HG03469 (cell line): ENCODE measurements around the gene UMODL1.

Experiments used
- ATAC-seq: cut with Tn5 transposase; IDR thresholded peaks from one replicate; pipeline ENCODE4 v1.9.1; 2021; ENCODE audit warnings: mild to moderate bottlenecking, moderate library complexity, moderate number of reproducible peaks; ENCODE audit not compliant: unreplicated experiment

UMODL1 gene

DNA sequence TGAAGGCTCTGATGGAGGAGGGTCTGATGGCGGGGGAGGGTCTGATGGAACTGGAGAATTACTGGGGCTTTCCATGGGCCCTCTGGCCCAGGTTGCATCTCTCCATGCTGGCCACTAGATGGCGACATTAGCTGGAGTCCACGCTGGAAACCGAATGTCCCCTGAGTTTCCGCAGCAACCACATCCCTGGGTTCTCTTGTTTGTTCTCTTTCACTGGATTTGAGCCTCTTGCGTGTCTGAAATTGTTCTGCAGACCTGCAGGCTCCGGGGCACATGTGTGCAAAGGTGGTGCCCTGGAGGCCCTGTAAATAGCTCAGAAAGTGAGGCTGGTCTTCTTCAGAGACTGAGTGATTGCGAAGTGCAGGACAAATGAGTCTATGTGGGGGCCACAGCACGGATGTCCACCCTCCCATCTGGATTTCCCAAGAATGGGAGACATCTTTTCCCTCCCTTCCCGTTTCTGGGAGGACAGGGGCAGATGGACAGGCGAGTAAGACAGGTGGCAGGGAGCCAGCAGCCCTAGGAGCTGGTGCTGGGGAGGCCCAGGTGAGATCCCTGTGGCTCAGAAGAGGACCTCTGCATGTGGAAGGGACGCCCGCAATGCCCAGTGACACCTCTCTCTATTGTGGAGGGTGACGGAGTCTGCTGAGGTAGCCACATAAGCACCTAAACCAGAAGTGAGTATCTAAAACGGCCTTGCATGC, 74.6 kb downstream of the UMODL1 start:
- no peak for ATAC-seq

DNA sequence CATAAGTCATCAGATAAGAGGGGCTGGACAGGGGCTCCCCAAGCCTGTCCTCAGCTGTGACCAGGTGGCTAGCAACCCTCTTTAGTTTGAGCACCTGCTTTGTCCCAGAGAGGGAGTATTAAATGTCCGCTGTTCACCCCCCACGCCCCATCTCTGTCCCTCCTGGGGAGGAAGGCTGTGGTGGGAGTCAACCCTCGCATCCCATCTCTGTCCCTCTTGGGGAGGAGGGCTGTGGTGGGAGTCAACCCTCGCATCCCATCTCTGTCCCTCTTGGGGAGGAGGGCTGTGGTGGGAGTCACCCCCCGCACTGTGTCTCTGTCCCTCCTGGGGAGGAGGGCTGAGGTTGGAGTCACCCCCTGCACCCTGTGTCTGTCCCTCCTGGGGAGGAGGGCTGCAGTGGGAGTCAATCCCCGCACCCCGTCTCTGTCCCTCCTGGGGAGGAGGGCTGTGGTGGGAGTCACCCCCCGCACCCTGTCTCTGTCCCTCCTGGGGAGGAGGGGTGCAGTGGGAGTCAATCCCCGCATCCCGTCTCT, 75.2 kb downstream of the UMODL1 start:
- no peak for ATAC-seq

GRCh38 chr21:42146821-42147220, 75.7 kb downstream of the UMODL1 start:
- no peak for ATAC-seq

DNA sequence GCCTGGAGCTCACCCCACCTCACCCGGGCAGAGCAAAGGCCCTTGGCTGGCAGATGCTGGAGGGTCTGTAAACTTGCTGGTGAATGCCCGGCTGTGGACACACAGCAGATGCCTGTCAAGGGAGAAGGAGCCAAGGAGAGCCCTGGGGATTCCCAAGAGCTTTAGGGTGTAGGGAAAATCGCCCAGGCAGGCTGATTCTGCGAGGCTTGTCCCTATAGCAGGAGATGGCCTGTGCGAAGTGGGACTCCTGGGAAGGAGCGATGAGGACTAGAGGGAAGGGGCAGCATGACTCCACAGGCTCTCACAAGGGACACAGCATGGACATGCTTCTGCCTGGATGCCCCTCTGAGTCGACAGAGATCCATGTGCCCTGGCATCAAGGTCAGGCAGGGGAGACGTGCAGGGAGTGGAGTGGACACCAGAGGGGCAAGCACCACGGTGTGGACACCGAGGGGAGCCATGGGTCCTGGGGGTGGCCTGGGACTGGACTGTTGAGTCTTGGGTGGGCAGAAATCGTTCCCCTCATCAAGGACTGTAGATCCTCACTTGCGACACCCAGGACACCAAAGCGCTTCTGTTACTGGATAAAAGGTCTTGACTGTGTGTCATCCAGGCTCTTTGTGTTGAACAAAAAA, 76.4 kb downstream of the UMODL1 start:
- no peak for ATAC-seq

- ATAC-seq: no peak
Observed at GRCh38 chr21:42148097-42148496, 77.0 kb downstream of the UMODL1 start.

DNA sequence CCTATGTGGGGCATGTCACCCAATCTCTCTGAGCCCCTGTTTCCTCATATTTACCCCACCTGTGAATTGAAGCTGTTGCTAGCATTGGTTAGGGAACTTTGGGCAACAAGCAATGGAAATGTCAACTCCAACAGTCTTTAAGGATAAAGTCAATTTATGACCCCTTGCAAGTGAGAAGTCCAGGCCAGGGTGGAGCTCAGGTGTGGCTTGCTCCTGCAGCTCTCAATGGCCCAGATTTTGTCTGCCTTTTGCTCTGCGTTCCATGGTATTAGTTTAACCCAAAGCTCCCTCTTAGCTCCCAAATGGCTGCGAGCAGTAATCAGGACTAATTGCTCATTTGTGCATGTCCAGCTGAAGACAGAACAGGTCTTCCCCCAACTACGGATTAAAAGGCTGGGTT, 77.5 kb downstream of the UMODL1 start:
- ATAC-seq: no peak

DNA sequence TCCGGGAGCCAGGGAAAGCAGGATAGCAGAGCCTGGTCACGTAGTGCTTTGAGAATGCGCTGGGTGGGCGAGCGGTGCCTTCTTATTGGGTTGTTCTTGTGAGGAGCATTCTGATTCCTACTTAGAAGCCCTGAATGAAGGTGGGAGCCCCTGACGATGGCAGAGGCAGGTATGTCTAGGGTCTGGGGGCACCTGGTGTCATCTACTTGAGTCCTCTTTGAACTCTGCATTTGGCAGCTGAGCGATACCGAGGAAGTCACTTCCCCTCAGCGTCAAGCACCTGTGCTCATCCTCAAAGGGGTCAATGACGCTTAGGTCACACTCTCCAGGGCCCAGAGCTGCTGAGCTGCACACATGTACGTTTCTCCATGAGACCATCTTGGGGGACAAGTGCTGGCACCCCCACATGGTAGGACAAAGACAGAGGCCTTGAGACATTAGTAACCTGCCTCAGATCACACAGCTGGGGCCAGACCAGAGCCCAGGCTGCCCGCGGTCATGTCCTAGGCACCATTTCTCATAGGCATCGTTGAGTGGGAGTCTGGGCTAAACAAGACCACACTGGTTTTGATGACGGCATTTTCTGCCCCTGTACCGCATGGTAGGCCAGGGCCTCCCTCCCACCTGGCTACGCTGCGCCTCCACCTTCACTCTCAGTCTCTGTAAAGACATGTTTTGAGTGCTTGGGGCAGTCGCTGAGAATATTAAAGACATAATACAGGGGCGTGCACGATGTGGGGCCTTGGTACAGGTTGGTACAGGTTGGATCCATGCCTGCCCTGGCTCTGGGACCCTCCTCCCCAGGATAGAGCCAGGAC, 78.7 kb downstream of the UMODL1 start:
- ATAC-seq: no peak

DNA sequence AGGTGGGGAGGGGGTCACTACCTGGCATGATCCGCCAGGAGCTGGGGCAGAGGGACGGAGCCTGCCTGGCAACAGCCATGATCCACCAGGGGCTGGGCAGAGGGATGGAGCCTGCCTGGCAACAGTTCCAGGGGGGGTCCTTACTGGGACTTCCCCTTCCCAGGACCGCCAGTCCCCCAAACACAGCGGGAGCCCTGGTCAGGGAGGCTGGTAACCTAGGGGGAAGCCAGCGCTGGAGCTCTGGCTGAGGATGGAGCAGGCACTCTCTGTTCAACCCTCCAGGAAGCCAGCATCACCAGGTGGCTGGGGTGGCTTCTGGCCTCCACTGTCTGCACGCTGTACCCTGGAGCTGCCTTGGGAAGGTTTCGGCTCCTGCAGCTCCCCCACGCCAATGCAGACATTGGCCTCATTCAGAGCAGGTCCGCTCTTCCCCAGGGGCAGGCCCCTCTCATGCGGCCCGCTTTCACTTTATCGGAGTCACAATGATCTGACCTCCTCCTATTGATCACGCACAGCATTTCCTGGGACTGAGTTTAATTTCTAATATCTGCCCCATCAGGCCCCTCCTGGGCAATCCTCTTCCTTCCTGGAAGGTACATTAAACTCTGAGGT, 79.5 kb downstream of the UMODL1 start:
- ATAC-seq: no peak

GRCh38 chr21:42151148-42151947, 80.2 kb downstream of the UMODL1 start:
- ATAC-seq: no peak

DNA sequence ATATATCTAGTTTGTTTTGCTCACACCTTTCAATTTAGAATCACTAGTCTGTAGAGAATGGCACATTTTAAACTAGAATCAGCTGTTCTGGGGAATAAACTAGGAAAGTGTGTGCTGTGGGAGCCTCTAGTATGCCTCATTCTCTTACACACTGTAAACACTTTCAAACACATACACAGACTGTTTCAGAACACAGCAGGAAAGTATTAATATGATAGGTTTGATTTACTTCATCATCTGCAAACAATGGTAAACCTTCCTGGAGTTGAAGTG, 80.8 kb downstream of the UMODL1 start:
- no peak for ATAC-seq

DNA sequence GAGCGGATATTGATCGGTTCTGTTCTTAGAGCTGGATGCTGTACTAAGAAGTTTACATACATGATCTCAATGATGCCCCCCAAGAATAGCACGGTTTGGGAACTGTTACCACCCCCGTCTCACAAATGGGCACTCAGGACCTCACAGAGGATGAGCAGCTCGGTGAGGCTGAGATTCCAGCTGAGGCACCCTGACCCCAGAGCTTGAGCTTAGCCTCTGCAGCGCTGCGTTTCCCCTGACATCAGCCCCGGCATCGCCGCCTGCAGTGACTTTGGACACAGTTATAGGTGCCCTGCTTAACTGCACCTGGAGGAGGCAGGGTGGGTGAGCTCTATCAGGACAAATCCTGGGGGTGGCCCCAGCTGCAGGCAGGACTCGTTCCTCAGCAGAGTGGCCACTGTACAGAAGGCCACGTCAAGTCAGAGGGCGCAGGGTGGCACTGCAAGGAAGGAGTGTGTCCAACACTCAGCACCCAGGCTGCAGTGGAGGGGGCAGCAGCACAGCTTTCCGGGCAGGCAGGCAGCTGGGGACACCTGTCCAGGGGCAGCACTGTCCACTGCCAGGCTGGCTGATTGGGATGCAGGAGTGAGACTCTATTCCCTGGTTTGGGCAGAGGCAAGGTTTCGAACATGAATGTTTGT, 82.0 kb downstream of the UMODL1 start:
- ATAC-seq: no peak

DNA sequence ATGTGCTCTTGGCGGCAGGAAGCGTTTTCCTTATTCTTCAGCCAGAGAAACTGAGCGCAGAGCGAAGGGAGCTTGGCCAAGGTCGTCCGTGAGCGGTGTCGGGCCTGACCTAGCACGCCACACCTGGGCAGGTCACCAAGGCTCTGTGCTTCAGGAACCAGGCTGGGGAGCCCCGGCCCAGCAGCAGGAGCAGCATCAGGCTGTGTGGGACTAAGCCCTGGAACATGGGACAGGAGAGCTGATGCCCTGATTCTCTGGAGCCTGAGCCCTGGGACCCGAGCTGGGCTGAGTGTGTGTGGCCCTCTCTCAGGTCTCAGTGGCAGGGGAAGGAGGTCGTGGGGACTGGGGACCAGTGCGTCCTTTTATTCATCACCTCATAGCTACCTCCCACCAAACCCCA, 82.6 kb downstream of the UMODL1 start:
- ATAC-seq: no peak

DNA sequence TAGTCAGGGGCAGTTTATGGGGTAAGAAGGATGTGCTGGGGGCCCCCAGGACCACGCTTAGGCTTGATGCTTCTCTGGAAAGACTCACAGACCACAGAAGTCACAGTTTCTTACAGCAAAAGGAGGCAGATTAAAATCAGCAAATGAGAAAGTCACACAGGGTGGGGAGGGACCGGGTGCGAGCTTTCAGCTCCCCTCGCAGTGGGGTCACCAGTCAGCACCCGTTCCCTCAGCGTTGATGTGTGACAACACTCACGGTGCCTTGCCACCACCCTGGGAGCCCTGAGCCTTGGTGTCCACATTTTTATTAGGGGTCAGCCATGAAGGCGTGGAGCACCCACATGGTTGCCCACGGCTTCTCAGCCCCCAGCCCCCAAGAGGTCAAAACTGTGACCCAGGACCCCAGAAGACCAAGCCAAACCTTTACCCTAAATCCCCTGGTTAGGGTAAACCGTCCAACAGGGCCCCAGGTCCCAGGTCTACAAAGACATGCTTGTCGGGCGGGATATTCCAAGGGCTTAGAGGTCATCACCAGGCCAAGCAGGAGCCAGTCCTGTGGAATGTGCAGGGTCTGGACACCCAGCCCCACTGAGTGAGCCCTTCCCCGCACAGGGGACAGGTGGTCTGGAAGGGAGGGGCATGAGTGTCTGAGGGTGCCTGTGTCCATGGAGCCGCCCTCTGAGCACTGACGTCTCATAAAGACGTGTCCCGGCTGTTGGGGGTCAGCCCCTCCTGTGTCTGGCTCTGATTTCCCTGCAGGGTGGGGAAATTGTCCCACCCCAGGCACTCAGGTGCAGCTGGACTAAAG, 83.3 kb downstream of the UMODL1 start:
- no peak for ATAC-seq

DNA sequence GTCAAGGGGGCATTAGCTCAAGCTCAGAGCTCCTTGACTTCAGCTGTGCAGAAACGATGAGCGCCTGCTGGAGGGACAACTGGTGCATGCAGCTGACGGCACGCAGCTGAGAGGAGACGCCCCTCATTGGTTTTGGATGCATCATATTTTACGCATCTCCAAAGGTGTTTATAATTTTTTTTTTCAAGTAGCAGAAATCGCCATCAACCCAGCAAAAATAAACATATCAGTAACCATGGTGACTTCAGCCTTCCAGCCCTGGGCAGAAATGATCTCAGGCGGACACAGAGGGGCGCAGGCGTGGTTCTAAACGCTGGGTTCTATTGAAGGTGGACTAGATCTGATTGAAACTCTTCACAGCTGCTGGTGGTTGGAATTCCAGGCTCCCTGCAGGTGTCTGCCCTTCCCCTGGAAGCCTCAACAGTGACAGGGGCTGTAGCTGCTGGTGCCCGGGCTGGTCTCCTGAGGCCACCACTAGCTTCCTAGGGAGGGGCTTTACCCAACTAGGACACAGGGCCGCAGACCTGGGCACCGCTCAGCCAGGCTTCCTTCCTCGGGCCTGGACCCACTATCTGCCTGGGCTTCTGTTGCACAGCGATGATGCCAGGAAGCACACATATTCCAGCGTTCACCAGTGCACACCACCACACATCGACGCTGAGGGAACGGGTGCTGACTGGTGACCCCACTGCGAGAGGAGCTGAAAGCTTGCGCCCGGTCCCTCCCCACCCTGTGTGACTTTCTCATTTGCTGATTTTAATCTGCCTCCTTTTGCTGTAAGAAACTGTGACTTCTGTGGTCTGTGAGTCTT, 84.1 kb downstream of the UMODL1 start:
- no peak for ATAC-seq

- ATAC-seq: no peak
Observed at GRCh38 chr21:42156690-42157605, 85.8 kb downstream of the UMODL1 start.

DNA sequence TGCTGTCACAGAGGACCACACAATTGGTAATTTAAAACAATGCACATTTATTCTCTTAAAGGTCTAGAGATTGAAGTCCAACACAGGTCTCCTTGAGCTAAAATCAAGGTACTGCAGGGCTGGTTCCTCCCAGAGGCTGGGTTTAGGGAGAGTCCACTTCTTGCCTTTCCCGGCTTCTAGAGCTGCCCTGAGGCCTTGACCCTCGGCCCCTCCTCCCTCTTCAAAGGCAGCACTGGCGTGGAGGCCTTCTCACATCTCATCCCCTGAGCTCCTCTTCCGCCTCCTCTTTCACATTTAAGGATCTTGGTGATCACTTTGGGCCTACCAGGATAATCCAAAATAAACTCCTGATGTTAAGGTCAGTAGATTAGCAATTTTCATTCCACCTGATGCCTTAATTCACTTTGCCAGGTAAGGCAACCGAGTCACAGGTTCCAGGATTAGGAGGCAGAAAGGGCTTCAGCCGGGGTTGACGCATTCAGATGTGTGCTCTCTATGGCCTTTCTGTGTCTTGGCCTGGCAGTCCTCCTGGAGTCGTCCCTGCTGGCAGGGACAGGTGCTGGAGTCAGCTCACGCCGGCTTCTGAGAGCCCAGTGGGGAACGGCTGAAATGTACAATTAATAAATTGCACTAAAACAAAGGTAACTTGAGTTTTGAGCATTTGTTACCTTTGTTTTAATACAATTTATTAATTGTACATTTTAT, 86.6 kb downstream of the UMODL1 start:
- no peak for ATAC-seq

GRCh38 chr21:42158846-42159245, 87.7 kb downstream of the UMODL1 start:
- no peak for ATAC-seq
